VCaP (cell line): ENCODE data around the gene HSD11B2.

ENCODE experiments used
- H3K27ac ChIP-seq: fragments of 450-650 bp; 2 replicates; pipeline ENCODE4 v1.5.1; 2017
- TF ChIP-seq, protein P1 (sequence below): fragments of 450-650 bp; conservative IDR thresholded peaks from 2 replicates; pipeline ENCODE4 v1.5.1; 2017; ENCODE audit warnings: mild to moderate bottlenecking, moderate library complexity

HSD11B2 gene

DNA sequence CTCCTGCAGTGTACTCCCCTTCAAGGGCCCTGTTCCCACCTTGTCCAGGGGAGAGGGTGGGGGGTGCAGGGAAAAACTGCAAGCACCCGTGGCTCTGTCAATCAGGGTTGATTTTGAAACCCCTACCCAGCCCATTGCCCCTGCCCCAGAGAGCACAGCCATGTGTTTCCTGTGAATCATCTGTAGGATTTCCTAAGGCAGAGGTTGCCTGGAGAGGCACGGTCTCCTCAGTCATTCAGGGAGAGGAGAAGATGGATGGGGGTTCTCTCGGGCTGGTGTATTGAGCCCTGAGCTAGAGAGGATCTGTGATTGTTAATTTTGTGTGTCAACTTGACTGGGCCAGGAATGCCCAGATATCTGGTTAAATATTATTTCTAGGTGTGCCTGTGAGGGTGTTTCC lies 55.9 kb downstream of the HSD11B2 start:
- TF ChIP-seq, protein P1, sequence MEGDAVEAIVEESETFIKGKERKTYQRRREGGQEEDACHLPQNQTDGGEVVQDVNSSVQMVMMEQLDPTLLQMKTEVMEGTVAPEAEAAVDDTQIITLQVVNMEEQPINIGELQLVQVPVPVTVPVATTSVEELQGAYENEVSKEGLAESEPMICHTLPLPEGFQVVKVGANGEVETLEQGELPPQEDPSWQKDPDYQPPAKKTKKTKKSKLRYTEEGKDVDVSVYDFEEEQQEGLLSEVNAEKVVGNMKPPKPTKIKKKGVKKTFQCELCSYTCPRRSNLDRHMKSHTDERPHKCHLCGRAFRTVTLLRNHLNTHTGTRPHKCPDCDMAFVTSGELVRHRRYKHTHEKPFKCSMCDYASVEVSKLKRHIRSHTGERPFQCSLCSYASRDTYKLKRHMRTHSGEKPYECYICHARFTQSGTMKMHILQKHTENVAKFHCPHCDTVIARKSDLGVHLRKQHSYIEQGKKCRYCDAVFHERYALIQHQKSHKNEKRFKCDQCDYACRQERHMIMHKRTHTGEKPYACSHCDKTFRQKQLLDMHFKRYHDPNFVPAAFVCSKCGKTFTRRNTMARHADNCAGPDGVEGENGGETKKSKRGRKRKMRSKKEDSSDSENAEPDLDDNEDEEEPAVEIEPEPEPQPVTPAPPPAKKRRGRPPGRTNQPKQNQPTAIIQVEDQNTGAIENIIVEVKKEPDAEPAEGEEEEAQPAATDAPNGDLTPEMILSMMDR = no peak
- H3K27ac ChIP-seq = no peak overlapping the region
